8988T (cell line): ENCODE measurements around the gene LILRA6.
"Not testable (repeated sequence)": the region's sequence is repeated elsewhere in the genome, so short reads cannot be mapped to it uniquely, and the experiment has no call there.

ENCODE experiments used
- DNase-seq: peaks from one replicate; pipeline ENCODE4 v3.0.0; 2011

LILRA6 gene

DNA sequence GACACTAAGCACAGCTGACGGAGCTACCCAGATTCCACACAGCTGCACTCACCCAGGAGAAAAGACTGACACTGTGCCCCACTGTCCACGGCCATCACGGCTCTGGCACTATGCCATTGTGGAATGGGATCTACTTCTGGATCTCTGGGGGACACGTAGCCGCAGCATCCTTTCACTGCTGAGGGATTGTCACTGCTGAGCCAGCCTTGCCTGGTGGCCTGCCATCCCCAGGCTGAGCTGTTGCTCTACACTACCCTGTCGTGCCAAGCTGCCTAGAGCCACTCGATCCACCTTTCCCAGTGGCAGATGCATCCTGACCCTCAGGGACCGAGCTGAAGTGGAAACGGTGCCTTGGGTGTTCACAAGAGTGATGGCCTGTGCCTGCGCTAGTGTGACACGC is 19.5 kb upstream of the LILRA6 start:
- no peak for DNase-seq

- DNase-seq = no peak
Observed at GRCh38 chr19:54257116-54257480, 14.5 kb upstream of the LILRA6 start, which contains the start of gene LILRB5. Gene LILRB5, minus strand, starts transcription at chr19:54257273. Its CDS starts 80 bp downstream, at chr19:54257193.

DNA sequence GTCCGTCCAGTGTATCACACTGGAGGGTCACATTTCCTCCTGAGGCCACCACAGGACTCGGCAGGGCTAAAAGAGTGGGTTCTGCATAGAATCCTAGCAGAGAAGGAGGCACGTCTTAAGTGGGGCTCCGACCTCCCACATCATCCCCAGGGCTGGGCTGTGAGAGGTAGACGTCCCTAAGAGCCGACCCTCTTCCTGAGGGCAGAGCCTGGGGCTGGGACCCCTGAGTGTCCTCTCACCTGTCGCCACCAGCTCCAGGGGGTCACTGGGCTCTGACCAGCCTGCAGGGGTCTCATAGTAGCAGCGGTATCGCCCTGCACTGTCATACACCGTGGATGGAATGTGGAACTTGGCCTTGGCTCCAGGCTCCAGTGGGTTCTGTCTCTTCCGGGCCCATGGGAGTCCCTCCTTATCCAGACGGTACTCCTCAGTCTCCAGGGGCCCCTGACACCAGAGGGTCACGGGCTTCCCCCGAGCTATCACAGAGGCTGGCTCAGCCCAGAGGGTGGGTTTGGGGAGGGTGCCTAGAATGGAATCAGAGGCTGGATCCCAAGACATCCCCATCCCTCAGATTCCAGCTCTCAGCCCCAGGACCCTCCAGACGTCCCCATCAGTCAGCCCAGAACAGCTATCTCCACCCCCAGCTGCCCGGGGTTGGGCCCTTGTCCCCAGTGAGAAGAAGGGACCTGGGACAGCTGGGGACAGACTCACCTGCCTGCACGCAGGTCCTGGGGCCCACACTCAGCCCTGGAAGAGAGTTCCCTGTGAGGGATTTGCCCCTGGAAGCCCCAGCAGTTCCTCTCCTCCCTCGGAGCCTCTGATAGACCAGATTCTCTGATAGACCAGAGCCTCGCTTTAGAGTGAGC is 13.9 kb upstream of the LILRA6 start:
- no peak for DNase-seq

GRCh38 chr19:54255105-54255775 is 12.7 kb upstream of the LILRA6 start:
- no peak for DNase-seq

- DNase-seq = no peak
Observed at GRCh38 chr19:54254195-54254906, 11.8 kb upstream of the LILRA6 start.

- no peak for DNase-seq
Observed at GRCh38 chr19:54253331-54254194, 11.0 kb upstream of the LILRA6 start.

DNA sequence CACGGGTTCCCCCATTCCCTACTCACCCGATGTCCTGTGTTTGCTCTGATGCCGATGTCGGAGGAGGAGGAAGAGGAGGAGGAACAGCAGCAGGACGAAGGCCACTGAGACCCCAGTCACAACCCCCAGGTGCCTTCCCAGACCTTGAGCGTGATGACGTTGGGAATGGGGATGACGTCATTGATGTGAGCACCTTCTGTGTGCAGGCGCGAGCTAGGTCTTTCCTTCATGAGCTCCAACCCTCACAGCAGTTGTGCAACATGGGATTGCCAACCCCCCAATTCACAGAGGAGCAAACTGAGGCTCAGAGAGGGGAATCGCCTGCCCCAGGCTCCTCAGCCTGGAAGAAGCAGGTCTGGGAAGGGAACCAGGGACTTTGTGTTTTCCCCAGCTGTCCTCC is 10.3 kb upstream of the LILRA6 start:
- DNase-seq = no peak

DNA sequence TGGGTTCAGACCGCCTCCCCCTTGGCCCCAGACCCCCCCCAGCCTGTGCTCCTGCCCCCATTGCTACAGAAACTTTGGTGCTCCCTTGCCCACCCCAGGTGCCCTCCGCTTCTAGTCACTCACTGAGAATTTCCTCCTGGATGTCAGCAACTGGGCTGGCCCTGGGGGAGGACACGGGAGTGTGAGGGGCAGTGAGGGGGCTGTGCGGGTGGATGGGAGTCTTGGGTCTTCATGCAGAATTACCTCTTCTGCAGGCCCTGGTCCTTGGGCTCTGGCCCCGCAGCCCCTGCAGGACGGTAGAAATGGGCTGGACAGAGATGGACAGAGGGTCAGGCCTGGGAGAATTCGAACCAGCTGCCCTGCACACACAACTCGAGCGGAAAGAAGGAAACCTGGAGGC is 9.7 kb upstream of the LILRA6 start:
- DNase-seq = no peak

DNA sequence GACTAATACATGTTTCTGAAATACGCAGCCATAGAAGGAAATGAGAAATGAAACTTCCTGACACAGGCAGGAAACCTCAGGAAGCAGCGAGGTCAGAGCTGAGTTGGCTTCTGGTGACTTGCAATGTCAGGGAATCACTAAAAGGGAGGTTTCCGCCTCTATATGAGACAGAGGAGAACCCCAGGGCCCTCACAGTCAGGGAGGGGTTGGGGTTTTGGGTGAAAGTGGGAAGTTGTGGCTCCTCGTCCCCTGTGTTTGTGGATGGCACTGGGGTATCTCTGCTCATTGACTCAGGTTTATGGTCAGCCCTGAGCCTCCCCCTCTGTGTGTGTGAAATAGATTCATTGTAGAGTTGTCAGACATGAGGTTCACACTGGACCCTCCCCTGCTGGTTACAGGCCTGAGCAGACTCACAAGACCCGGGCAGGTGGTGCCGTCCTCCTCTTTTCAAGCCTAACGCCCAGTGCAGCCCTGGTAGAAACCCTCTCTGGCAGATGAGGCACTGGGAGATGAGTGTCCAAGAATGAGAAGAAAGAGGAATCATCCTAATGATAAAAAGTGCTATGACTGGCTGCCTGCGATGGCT is 5.5 kb upstream of the LILRA6 start:
- DNase-seq = no peak

DNA sequence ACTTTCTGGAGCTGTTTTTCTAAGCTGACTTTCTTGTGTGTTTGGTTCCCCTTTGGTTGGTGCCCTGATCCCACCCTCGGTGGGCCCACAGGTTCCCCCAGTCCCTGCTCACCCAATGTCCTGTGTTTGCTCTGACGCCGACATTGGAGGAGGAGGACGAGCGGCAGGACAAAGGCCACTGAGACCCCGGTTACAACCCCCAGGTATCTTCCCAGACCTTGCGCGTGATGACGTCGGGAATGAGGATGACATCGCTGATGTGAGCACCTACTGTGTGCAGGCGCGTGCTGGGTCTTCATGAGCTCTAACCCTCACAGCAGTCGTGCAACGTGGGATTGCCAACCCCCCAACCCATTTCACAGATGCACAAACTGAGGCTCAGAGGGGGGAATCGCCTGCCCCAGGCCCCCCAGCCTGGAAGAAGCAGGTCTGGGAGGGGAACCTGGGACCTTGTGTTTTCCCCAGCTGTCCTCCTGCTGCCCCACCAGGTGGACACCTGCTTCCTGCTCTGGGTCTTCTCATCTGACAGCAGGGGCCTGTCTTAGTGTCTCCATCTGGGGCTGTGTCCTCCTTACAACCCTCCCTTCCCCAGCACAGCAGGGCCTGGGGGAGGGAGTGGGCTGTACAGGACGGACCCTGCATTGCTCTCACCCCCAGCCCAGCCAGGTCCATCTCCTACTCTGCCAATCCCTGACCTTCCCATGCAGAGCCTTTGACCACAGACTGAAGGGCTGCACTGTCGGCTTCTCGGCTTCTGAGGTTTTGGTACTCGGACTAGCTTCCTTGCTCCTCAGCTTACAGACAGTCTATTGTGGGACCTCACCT is 4.7 kb upstream of the LILRA6 start:
- no peak for DNase-seq

DNA sequence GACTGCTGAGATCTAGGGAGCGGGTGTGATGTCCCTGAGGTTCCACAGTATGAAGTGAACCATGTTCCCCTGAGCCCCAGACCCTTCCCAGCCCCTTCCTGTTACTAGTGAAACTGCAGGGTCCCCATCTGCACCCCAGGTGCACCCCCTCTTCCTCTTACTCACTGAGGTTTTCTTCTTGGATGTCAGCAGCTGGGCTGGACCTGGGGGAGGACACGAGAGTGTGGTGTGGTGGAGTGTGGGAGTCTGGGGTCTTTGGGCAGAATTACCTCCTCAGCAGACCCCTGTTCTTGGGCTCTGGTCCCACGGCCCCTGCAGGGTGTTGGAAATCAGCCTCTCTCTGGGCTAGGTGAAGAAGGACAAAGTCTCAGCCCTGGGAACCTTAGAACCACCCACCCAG is 3.3 kb upstream of the LILRA6 start:
- DNase-seq = no peak

GRCh38 chr19:54243809-54244208 is 1.2 kb upstream of the LILRA6 start:
- DNase-seq = not testable (repeated sequence)

DNA sequence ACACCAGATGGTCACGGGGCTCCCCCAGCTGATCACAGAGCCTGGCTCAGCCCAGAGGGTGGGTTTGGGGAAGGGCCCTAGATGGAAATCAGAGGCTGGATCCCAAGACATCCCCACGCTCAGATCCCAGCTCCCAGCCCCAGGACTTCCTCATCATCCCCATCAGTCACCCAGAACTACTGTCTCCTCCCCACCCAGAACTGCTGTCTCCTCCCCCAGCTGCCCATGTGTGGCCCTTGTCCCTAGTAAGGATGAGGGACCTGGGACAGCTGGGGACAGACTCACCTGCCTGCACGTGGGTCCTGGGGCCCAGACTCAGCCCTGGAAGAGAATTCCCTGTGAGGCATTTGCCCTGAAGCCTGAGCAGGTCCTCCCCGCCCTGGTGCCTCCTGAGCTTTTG is 356 bp downstream of the LILRA6 start:
- not testable (repeated sequence) for DNase-seq

GRCh38 chr19:54240372-54241336 is 1.9 kb downstream of the LILRA6 start:
- DNase-seq = not testable (repeated sequence)

DNA sequence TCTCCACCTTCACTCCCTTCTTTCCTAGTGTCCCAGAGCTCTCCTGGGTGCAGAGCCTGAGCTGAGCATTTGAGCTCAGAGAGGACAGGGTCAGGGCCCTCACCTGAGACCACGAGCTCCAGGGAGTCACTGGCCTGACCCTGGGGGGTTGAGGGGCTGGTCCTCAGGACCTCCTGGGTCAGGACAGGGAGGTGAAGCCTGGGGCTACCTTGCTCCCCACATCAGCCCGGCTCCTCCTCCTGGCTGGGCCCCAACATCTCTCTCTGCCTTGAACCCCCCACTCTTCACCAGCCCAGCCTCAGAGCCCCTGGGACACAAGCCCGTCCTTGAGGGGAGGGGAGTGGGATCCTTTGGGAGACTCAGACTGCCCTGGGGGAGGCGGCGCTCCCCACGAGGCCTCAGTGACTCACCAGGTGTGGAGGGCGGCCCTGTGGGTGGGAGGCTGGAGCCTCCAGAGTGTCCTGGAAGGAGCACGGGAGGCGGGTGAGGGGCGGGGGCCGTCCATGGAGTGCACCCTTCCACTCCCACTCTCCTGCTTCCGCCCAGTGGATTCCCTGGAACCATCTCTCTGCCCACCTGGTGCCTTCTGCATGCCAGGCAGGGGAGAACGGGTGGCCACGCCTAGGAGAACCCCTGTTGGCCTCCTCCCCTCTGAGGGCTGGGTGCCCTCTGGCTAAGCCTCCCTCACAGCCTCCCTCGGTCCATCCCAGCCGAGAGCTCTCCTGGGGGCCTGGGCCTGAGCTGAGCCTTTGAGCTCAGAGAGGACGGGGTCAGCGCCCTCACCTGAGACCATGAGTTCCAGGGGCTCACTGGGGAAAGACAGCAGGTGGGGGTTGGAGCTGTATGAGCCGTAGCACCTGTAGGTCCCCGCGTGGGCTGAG is 2.9 kb downstream of the LILRA6 start:
- DNase-seq = not testable (repeated sequence)

GRCh38 chr19:54233941-54234340 is 8.6 kb downstream of the LILRA6 start:
- no peak for DNase-seq

DNA sequence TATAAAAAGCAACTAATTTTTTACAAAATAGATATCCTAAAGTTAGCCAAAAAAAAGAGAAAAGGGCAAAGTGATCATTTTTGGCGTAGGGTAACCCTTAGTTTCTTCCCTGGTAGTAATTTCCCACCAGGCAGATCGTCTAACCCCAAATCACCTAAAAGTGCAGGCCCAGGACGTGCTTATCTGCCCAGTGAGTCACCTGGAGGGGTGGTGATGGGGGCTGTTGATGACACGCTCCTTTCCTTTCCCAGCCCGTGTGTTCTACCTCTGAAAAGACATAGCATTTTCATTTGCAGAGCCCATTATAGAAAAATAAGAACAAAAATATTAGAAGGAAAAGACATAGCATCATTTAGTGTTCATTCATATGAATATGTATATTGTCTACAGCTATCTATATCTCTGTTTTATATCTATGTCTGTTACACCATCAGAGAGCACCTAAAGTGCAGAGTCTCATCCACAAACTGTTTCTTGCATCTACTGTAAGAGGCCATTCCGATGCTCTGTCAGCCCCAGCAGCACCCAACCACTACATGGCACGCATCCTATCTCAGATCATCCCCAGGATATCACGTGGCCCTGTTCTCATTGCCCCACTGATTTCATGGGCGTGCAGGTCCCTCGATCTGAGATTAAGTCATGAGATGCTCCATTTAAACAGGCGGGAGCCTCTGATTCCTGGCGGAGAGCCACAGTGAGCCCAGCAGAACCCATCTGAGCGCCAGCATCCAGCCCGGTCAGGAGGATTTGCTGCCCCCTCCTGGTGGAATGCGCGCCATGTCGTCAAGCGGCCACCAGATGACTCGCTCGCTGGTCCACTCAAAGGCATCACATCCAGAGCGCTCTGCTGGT is 11.3 kb downstream of the LILRA6 start:
- DNase-seq = no peak

- DNase-seq = no peak
Observed at GRCh38 chr19:54230031-54230430, 12.6 kb downstream of the LILRA6 start.
